NCI-H69 (cell line): ENCODE results near the gene LY9.

Source experiments
- DNase-seq: peaks from one replicate; lab custom pipeline; 2025; lab: John Stamatoyannopoulos, UW

Gene LY9

DNA sequence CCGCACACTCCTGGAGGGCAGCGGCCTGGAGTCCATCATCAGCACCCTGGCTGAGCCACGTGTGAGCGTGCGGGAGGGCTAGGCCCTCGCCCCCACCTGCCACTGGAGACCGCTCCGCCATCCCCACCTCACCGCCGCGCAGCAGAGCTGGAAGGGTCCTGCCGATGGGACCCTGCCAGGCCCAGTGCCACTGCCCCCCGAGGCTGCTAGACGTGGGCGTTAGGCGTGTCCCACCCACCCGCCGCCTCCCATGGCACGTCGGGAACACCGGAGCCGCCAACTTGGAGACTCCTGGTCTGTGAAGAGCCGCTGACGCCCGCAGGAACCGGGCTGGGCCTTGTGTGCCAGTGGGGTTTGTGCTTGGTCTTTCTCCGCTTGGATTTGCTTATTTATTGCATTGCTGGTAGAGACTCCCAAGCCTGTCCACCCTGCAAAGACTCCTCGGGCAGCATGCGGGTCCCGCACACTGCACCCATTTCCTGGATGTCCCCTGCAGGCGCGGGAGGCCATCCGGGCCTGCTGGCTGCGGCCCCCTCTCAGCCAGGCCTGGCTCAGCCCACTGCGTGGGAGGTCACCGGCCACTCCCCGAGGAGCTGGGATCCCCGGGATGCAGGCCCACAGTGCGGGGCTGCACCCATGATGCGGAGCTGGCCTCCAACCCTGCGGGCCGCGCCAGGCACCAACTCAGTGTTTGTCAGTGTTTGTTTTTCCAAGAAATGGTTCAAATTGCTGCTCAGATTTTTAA lies 6.0 kb downstream of the LY9 start:
- no peak for DNase-seq

DNA sequence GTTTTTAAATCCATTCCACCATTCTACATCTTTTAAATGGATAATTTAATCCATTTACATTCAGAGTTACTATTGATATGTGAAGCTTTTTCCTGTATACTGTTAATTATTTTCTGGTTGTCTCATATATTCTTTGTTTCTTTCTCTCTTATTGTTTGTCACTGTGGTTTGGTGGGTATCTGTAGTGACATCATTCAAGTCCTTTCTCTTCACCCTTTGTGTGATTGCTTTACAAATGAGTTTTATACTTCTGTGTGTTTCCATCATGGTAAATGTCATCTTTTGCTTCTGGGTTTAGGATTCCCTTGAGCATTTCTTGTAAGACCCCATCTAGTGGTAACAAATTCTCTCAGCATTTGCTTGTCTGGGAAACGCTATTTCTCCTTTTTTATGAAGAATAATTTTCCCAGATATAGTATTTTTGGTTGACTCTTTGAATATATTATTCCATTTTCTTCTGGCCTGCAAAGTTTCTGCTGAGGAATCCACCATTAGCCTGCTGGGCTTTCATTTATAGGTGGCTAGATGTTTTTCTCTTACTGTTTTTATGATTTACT lies 10.2 kb downstream of the LY9 start:
- DNase-seq, result no peak

DNA sequence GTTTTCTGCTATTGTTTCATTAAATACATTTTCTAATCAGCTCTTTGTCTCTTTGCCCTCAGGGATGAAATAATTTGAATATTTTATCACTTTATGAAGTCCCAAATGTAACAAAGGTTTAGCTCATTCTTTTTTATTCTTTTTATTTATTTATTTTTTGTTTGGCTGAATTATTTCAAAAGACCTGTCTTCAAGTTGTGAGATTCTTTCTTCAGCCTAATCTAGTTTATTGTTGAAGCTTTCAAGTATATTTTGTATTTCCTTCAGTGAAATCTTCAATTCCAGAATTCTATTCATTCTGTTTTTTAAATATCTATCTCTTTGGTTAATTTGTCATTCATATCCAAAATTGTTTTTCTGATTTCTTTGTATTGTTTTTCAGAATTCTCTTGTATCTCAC lies 10.8 kb downstream of the LY9 start:
- no peak for DNase-seq

DNA sequence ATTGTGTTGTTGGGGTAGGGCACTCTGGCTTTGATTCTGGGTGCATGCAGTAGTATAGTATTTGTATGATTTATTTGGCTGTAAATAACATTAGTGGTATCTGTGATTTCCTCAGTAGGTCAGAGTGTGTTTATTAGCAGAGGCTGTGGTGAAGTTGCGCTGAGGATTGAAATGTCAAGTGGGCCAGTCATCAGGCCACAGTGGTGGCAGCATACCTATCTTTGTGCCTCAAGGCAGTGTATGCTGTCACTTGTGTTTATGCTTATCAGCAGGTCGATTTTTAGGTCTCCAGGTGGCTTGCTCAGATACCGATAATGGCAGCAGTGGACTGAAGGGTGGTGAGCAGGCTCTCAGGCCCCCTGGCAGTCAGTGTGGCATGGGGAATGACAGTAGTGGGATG lies 11.3 kb downstream of the LY9 start:
- DNase-seq, result no peak

DNA sequence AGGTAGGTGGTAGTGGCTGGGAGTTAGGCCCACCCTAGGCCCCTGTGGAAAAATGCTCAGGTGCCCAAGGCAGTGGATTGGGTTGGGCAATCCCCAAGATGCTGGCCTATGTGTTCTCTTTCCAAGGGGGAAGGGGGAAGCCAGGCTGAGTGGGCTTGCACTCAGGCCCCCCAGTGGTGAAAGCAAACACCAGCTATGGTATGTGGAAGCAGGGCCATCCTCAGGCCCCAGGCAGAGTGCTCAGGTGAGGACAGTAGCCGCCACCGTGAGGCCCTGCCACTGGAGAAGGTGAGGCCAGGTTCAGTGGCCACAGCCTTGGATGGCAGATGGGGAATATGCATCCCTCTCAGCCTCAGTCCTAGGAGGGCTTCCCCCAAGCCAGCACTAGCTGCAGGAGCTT lies 11.8 kb downstream of the LY9 start:
- no peak for DNase-seq

DNA sequence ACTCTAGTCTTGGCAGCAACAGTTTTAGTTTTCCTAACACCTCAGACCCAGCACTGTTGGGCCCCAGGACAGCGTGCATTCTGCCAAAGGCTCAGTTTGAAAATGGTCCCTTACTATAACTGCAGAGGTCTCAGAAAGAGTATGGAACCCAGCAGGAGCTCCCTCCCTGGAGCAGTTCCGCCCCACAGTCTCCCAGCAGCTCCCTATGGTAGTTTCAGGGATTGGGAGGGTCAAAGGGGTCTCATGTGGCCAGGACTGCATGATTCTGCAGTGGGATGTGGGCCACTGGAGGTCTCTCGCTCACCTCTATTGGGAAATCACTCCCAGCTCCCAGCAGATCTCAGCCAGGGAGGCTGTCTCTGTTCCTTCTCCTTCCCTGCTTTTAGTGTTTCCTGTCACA lies 12.3 kb downstream of the LY9 start:
- DNase-seq, result no peak

DNA sequence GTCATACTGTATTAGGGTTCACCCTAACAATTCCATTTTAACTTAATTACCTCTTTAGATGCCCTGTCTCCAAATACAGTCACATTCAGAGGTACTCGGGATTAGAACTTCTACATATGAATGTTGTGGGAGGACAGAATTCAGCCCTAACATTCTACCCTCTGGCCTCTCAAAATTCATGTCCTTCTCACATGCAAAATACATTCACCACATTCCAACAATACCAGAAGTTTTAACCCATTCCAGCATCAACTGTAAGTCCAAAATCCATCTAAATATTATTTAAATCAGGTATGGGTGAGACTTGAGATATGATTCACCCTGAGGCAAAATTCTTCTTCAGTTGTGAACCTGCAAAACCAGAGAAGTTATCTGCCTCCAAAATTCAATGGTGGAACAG lies 14.5 kb downstream of the LY9 start:
- no peak for DNase-seq

DNA sequence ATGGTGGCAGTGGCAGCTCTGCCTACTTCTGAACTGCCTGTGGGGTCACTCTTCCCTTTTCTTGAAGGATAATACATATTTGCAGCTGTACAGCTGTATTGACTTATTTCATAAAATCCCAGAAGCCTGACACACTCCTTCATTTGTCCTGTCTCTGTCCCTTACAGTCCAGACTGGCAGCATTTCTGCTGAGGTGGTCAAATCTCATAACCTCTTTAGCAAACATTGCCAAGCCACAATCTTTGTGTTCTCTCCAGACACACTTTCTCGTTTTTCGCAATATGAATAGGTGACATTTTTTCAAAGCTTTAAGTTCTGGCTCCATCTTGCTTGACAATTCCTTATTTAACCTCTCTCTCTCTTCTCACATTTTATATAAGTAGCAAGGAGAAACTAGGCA lies 15.2 kb downstream of the LY9 start:
- no peak for DNase-seq

DNA sequence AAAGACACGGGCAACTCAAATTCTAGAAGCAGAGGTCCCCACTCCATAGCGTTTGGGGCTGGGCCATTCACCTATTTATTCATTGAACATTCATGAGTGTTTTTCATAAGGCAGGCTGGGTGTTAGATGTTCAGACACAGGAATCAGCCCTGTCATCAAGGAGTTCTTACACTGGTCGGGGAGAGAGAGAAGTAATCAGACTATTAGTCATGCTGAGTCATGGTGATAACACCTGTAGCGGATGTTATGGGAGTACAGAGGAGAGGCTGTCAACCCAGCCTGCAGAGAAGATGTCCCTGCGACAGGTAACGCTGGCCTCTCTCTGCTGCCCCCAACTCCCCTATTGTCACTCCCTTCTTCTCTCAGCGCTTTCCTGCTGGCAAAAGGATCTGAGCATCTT lies 17.2 kb downstream of the LY9 start:
- no peak for DNase-seq

DNA sequence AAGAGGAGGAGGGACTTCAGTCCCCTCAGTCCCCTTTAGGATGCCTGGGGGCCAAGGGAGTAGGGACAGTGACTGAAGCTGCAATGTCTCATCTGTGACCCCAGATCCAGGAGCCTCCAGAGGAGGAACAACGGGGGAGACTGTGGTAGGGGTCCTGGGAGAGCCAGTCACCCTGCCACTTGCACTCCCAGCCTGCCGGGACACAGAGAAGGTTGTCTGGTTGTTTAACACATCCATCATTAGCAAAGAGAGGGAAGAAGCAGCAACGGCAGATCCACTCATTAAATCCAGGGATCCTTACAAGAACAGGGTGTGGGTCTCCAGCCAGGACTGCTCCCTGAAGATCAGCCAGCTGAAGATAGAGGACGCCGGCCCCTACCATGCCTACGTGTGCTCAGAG lies 18.3 kb downstream of the LY9 start:
- DNase-seq, result no peak

DNA sequence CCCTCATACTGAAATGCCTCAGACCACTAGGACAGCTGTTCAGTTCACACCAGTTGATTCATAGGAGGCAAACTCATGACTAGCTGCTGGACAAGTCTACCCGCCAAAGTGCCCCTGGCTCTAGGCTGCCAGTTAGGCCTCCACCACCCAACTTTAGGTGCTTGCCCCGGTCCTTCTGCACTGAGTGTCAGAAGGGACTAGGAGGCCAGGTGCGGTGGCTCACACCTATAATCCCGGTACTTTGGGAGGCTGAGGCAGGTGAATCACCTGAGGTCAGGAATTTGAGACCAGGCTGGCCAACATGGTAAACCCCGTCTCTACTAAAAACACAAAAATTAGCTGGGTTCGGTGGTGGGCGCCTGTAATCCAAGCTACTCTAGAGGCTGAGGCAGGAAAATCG lies 18.9 kb downstream of the LY9 start:
- no peak for DNase-seq

DNA sequence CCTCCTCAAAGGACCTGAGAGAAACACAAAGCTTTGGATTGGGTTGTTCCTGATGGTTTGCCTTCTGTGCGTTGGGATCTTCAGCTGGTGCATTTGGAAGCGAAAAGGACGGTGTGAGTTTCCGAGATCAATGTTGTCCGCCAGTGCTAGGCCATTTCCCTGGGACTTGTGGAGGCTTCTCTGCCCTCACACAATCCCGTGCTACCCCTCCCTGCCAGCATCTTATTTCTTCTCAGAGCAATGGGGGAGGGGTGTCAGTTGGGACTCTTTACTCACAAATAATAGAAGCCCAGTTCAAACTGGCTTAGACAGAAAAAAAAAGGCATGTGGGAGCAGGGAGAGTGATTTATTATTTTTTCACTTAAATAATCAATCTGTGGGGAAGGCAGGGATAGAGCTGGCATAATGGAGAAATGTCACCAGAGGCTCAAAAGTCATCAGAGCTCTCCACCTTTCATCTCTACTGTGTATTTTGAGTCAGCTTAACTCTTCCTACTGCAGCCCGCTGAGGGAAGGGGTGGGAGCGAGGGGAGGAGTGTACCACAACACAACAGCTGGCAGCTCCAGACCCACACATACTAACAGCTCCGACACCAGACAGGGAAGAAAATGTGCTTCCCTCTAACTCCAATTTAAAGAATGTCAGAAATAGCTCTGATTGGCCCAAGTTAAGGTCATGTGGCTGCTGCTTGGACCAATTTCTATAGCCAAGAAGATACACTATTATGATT lies 22.4 kb downstream of the LY9 start:
- no peak for DNase-seq

DNA sequence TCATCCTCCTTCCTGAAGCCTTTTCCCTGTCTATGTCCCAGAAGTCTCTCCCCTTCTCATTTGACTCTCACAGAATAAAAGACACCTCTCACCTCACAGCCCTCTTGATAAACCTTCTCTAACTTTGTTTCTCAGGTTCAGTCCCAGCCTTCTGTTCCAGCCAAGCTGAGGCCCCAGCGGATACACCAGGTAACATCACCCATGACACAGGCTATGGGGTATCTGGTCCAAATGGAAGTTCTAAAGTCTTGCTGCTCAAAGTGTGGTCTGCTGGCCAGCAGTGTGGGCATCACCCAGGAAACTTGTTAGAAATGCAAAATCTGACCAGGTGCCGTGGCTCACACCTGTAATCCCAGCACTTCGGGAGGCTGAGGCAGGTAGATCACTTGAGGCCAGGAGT lies 23.2 kb downstream of the LY9 start:
- no peak for DNase-seq

DNA sequence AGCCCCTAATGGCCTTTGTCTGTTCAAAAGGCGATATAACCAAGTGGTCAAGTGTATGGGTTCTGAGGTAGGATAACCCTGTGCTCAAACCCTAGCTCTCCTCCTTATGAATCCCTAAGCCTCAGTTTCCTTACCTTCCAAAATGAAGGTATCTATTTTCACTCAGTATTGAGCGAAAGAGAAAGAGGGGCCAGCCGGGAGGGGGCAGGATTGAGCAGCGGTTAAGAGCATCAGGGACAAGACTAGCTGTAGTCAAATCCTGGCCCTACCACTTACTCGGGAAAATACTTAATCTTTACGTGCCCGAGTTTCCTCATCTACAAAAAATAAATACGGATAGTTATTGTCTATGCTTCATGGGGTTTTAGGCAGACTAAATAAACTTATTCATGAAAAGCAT lies 25.7 kb downstream of the LY9 start:
- DNase-seq, result peak; percentile 12

DNA sequence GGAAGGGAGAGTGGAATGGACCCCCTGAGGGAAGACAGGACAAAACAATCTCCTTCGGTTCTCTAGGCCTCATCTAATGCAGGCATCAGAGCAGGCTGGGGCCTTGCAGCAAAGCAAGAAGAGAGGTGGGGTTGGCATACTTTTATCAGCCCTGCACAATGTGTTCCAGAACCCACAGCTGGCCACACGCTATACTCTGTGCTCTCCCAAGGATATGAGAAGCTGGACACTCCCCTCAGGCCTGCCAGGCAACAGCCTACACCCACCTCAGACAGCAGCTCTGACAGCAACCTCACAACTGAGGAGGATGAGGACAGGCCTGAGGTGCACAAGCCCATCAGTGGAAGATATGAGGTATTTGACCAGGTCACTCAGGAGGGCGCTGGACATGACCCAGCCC lies 27.3 kb downstream of the LY9 start:
- no peak for DNase-seq

DNA sequence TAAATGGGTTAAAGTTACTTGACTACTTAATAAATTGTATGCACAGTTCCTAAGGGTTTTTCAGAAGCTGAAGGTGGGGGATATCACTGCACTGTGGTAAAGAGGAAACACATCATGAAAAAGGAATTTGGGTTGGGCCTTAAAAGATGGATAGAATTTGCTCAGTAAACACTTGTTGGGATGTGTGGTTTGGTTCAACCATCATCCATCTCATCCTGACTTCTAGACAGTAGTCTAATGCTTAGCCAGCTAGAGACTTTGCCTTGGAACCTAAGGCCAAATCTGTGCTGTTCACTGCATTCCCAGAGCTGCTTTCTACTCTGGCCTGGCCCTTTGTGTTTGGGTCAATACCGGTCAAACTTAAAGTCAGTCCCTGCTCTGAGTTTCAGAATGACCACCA lies 30.6 kb downstream of the LY9 start:
- no peak for DNase-seq

DNA sequence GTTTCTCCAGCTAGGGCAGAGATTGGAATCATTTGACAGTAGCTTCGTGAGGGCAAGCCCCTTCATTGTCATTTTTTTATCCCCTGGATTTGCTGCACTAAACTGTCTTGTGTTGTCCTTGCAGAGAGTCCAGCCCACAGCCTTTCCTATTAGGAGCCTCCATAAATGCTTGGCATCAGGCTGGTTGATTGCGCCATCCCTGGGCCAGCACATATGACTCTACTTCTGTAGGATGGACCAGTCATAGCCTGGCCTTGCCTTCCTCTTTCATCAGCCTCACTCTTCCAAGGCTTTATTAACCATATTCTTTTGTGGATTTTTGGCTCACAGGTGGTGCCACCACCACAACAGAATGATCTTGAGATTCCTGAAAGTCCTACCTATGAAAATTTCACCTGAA lies 31.4 kb downstream of the LY9 start:
- DNase-seq, result no peak

DNA sequence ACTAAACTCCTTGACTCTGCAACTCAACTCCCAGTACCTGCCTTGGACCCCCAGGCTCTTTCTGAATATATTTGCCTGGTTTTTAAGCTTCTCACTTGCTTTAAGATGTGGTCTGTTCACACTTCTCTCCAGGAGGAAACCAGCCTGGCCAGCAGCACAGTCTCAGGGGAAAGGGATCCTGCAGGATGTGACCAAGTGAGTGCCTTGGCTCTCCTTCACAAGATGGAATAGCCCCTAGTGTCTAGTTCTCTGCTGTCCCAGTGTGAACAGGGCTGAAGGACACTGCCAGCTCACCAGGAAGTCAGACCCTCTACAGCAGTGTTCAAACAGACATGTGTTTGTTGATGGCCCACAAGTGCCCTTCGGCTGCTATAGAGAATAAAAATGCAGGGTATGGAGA lies 33.8 kb downstream of the LY9 start:
- DNase-seq, result no peak

DNA sequence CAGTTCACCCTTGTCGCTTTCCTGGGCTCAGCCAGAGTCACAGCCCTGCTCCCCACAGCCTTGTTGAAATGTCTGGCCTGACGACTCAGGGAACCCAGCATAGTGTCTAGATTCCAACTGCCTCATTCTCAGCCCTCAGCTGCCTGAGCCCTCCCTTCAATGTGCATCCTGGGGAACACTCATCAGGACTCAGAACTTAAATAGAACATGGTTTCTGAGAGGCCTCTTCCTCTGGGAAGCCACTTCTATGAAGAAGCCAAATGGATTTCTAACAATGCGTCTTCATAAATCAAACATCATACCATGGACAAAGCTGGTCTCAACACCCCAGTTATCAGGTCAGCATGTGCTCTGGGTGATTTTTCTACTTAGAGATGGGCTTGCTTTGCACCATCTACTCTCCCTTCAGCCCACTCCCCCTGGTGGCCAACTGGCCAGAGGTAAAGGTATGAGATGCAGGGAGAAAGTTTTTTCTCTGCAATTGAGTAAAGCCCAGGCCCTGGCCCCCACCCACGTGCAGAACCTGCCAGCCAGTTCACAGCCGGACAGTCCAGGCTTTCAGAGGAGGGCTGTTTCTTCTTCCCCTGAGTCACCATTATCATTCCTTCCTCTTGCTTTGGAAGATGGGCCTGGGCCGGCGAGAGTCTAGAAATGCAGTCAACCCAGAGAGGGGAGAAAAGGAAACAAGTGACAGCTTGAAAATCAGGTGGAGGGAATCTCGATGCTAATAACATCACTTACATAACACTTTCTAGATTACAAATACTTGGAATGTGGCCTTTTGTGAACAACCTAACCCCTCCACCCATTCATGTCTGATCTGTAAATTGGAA lies 34.6 kb downstream of the LY9 start:
- peak; percentile 42 for DNase-seq

DNA sequence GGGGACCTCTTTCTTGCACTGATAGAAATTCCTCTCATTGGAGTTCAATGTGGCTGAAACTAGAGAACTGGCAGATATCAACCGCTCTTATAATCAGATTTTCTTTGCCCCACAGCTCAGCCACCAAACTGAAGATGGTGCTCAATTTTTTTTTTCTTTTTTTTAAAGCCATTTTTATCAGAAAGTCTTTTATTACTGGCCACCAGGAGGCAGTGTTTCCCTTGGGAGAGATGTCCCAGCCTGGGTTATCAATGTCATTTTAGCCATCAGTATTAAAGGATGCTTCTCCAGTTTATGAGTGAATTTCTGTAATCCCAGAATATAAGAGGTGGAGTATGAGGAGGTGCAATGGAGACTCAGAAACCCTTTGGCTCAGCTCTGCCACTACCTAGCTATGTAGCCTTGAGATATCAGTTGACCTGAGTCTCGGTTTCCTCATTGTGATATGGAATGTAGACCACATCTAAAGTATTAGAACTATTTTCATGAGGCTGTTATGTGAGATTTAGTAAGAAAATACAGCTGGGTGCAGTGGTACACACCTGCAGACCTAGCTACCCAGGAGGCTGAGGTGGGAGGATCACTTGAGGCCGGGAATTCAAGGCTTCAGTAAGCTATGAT lies 39.1 kb downstream of the LY9 start:
- peak; percentile 24 for DNase-seq

DNA sequence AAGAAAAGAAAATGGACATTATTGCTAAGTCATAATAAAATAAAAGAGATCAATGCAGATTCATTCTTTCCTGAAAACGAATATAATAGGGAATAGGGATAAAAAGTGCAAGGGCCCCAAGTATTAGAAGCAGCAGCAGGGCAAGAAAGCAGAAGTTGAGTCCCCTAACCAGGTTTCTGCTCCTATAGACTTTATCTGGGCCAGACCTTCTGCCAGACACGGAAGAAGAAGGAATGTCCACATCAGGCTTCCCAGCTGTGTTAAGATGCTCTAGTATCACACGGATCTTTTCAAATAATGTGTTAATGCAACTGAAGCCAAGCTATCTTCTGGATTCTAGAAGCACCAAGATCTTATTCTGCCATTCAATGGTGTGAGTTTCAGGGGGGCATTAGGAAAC lies 39.8 kb downstream of the LY9 start:
- DNase-seq, result no peak

DNA sequence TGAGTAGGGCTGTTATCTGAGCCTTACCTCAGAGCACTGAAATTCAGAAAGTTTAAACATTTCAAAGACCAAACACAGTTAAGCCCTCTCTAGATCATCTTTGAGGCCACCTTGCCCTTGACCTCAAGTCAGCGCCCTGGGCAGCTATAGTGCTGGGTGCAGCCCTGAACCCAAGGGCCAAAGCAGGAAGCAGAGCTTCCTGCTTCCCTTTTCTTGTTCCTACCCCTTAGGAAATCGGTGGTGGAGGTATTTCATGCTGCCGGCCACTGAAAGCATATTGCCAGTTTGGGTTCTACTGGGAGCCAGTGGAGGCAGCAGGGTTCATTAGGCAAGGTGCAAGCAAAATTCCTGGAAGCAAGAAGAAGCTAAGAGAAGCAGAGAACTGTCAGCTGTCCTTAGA lies 40.6 kb downstream of the LY9 start:
- no peak for DNase-seq
